Measurements from ENCODE around the gene PPP2R3B.

- TF ChIP-seq CTCF (IDR thresholded peaks at IDR 0.05): no peak
- no peak for TF ChIP-seq ZFX (IDR thresholded peaks at IDR 0.05; ENCODE audit: borderline replicate concordance)
These were observed 12.1 kb downstream of the PPP2R3B start for GRCh38 chrX:374596-374995.

Measured in 22Rv1 (cell line).